Small intestine (tissue), 7 donors: ENCODE data around the gene ENTPD8. TPM values are rescaled to one million over a fixed set of nuclear protein-coding genes. Genes with fewer than 3 reads are reported as not detected.
A peak's percentile ranks its signal among the peaks of the same experiment; 100 is the strongest.

Source experiments
- DNase-seq, 2 donors: peaks; one replicate each; pipeline versions ENCODE4 v3.0.0 to v3.0.0-alpha.2; 2013
- FAIRE-seq: peaks from 2 replicates; lab custom pipeline; 2012; peaks lifted over from hg19 to GRCh38; lab: Jason Lieb, UNC
- H3K27ac ChIP-seq, 3 donors: one replicate each; pipeline ENCODE4 v1.5.1; 2013; ENCODE audit warnings: low read length in 2 of 3, mild to moderate bottlenecking in 2 of 3, control low read depth in 1 of 3, inconsistent platforms in 1 of 3, low read depth in 1 of 3, moderate library complexity in 1 of 3
- H3K27me3 ChIP-seq, 3 donors: one replicate each; pipeline ENCODE4 v1.6.1; 2013; ENCODE audit warnings: low read length in 3 of 3, inconsistent platforms in 1 of 3; ENCODE audit not compliant: control insufficient read depth in 3 of 3, insufficient read depth in 3 of 3
- H3K36me3 ChIP-seq, 3 donors: one replicate each; pipeline ENCODE4 v1.6.1; 2013; ENCODE audit warnings: low read length in 3 of 3, inconsistent platforms in 1 of 3, low read depth in 1 of 3, mild to moderate bottlenecking in 1 of 3, moderate library complexity in 1 of 3; ENCODE audit not compliant: control insufficient read depth in 3 of 3, insufficient read depth in 2 of 3
- H3K4me1 ChIP-seq, 3 donors: one replicate each; pipeline ENCODE4 v1.6.1; 2013; ENCODE audit warnings: low read length in 2 of 3, inconsistent platforms in 1 of 3, low read depth in 1 of 3, mild to moderate bottlenecking in 1 of 3, moderate library complexity in 1 of 3; ENCODE audit not compliant: control insufficient read depth in 3 of 3, insufficient read depth in 2 of 3
- H3K4me3 ChIP-seq, 3 donors: one replicate each; pipeline ENCODE4 v1.5.1; 2013; ENCODE audit warnings: low read length in 3 of 3, control low read depth in 1 of 3, inconsistent platforms in 1 of 3, low read depth in 1 of 3, mild to moderate bottlenecking in 1 of 3, moderate library complexity in 1 of 3
- H3K9me3 ChIP-seq, 2 donors: one replicate each; pipeline ENCODE4 v1.6.1; 2013; ENCODE audit warnings: low read depth in 1 of 2, low read length in 1 of 2; ENCODE audit not compliant: control insufficient read depth in 2 of 2, insufficient read depth in 1 of 2
- WGBS, 3 donors: extraction: QIAGEN DNeasy Blood & Tissue Kit; methylation state at CpG; one replicate each; pipeline ENCODE4 v1.1.7; 2013; 5-methylcytosine and 5-hydroxymethylcytosine counted together
- polyA plus RNA-seq, 4 donors: library from polyadenylated mRNA; stranded (reverse) in 3 of 4; unstranded in 1 of 4; fragments of 200-250 nt in 3 of 4; fragments of 120-200 nt in 1 of 4; gene quantifications; one replicate each; pipeline versions ENCODE4 v1.2.1 to v1.2.3, GENCODE V29; 2013
- donor health status: healthy with polysubstance abuse.
- donor health status: control.
- donor health status: control.
- donor health status: Bipolar disorder and iron deficiency.
- donor health status: healthy.

ENTPD8 gene
- polyA plus RNA-seq, 4 donors, result 15.9 to 85.4 (median 40.8) TPM

GRCh38 chr9:137402746-137403145 lies 38.4 kb downstream of the ENTPD8 start:
- WGBS, 3 donors, result 79 to 86% (median 83%) methylated on average over 11 of the region's 11 CpGs
- no peaks in the 10 kb centered on the region for H3K27me3 ChIP-seq
- DNase-seq (no peak), FAIRE-seq (no peak)
- no peak overlapping the region for H3K27ac ChIP-seq
- H3K36me3 ChIP-seq, result peaks cover 0 to 37% (median 0%) of the 10 kb centered on the region in 3 donors
- H3K4me1 ChIP-seq, result peaks cover 0 to 37% (median 0%) of the 10 kb centered on the region in 3 donors
- H3K4me3 ChIP-seq, result no peak overlapping the region
- H3K9me3 ChIP-seq, result peaks cover 0 to 13% of the 10 kb centered on the region in 2 donors

GRCh38 chr9:137398561-137399468 lies 42.3 kb downstream of the ENTPD8 start:
- 95 to 98% (median 97%) methylated on average over 60 of the region's 60 CpGs for WGBS, 3 donors
- FAIRE-seq (no peak), DNase-seq (no peak)
- Histone ChIP-seq H3K4me1 (peaks cover 0 to 17% (median 0%) of the 10 kb centered on the region in 3 donors), H3K36me3 (peaks cover 0 to 57% (median 0%) of the 10 kb centered on the region in 3 donors), H3K9me3 (peaks cover 0 to 22% of the 10 kb centered on the region in 2 donors), H3K27ac (peak overlapping the region in 1 of 3 donors; percentile 91), H3K4me3 (no peak overlapping the region), H3K27me3 (no peaks in the 10 kb centered on the region)

- no peak for FAIRE-seq
- Histone ChIP-seq H3K9me3 (peaks cover 0 to 22% of the 10 kb centered on the region in 2 donors), H3K36me3 (peaks cover 0 to 57% (median 0%) of the 10 kb centered on the region in 3 donors), H3K27me3 (no peaks in the 10 kb centered on the region), H3K4me3 (no peak overlapping the region), H3K4me1 (peaks cover 0 to 17% (median 0%) of the 10 kb centered on the region in 3 donors), H3K27ac (no peak overlapping the region)
- no peak for DNase-seq
- 84 to 93% (median 85%) methylated on average over 20 of the region's 20 CpGs for WGBS, 3 donors
Measured at GRCh38 chr9:137397675-137398423, 43.3 kb downstream of the ENTPD8 start.

- Histone ChIP-seq H3K4me3 (no peak overlapping the region), H3K27me3 (no peaks in the 10 kb centered on the region), H3K27ac (no peak overlapping the region), H3K4me1 (peaks cover 0 to 14% (median 0%) of the 10 kb centered on the region in 3 donors), H3K36me3 (peaks cover 0 to 67% (median 0%) of the 10 kb centered on the region in 3 donors), H3K9me3 (peaks cover 0 to 22% of the 10 kb centered on the region in 2 donors)
- no peak for FAIRE-seq
- no peak for DNase-seq
- 93 to 95% (median 93%) methylated on average over 24 to 26 of the region's 26 CpGs for WGBS, 3 donors
Measured at GRCh38 chr9:137396634-137397367, 44.4 kb downstream of the ENTPD8 start.

GRCh38 chr9:137396227-137396626 lies 44.9 kb downstream of the ENTPD8 start:
- Histone ChIP-seq H3K4me3 (no peak overlapping the region), H3K4me1 (peaks cover 0 to 14% (median 0%) of the 10 kb centered on the region in 3 donors), H3K27me3 (no peaks in the 10 kb centered on the region), H3K27ac (no peak overlapping the region), H3K9me3 (peaks cover 0 to 22% of the 10 kb centered on the region in 2 donors), H3K36me3 (peaks cover 0 to 71% (median 0%) of the 10 kb centered on the region in 3 donors)
- WGBS, 3 donors, result 88 to 93% (median 89%) methylated on average over 15 of the region's 15 CpGs
- DNase-seq (no peak), FAIRE-seq (no peak)

GRCh38 chr9:137395666-137396010 lies 45.5 kb downstream of the ENTPD8 start:
- Histone ChIP-seq H3K36me3 (peaks cover 0 to 74% (median 0%) of the 10 kb centered on the region in 3 donors), H3K4me1 (peaks cover 0 to 20% (median 0%) of the 10 kb centered on the region in 3 donors), H3K27me3 (no peaks in the 10 kb centered on the region), H3K9me3 (peaks cover 0 to 22% of the 10 kb centered on the region in 2 donors), H3K4me3 (no peak overlapping the region), H3K27ac (no peak overlapping the region)
- 86 to 95% (median 90%) methylated on average over 11 of the region's 11 CpGs for WGBS, 3 donors
- FAIRE-seq (no peak), DNase-seq (no peak)

GRCh38 chr9:137394866-137395665 lies 46.1 kb downstream of the ENTPD8 start:
- no peaks in the 10 kb centered on the region for H3K27me3 ChIP-seq
- H3K4me1 ChIP-seq, result peaks cover 0 to 20% (median 0%) of the 10 kb centered on the region in 3 donors
- peaks cover 0 to 22% of the 10 kb centered on the region in 2 donors for H3K9me3 ChIP-seq
- no peak for DNase-seq
- peaks cover 0 to 76% (median 0%) of the 10 kb centered on the region in 3 donors for H3K36me3 ChIP-seq
- WGBS, 3 donors, result 89 to 96% (median 89%) methylated on average over 33 to 36 of the region's 36 CpGs
- H3K4me3 ChIP-seq, result no peak overlapping the region
- H3K27ac ChIP-seq, result no peak overlapping the region
- no peak for FAIRE-seq
